HepG2 (cell line): ENCODE results near the gene CD7. TPM values are rescaled to one million over a fixed set of nuclear protein-coding genes. Genes with fewer than 3 reads are reported as not detected.
A peak's percentile ranks its signal among the peaks of the same experiment; 100 is the strongest.

Experiments
- HNF1B ChIP-seq: sonication (generic); formaldehyde crosslinking; IDR thresholded peaks from 2 replicates; pipeline ENCODE4 v1.5.1; 2020; ENCODE audit warnings: mild to moderate bottlenecking, moderate library complexity, missing genetic modification reagents
- MXD3 ChIP-seq: IDR thresholded peaks from 2 replicates; pipeline ENCODE4 v1.6.1; 2016; ENCODE audit warnings: mild to moderate bottlenecking, missing biosample characterization, missing genetic modification reagents
- MYNN ChIP-seq: sonication (generic); formaldehyde crosslinking; IDR thresholded peaks from 2 replicates; pipeline ENCODE4 v1.4.0; 2020; ENCODE audit warnings: mild to moderate bottlenecking, low read depth, missing genetic modification reagents
- PATZ1 ChIP-seq: sonication (generic); formaldehyde crosslinking; IDR thresholded peaks from 2 replicates; pipeline ENCODE4 v1.4.0; 2020; ENCODE audit warnings: missing genetic modification reagents
- SOX13 ChIP-seq, 3 experiments: fragments of 450-650 bp in 1 of 3; sonication (generic) in 1 of 3; formaldehyde crosslinking in 1 of 3; IDR thresholded peaks in 2 of 3; conservative IDR thresholded peaks in 1 of 3; 2 replicates each; pipeline versions ENCODE4 v1.5.0 to v1.6.1; 2016 to 2020; ENCODE audit warnings: antibody characterized with exemption in 1 of 3, mild to moderate bottlenecking in 1 of 3, missing compliant biosample characterization in 1 of 3, missing genetic modification reagents in 1 of 3, moderate library complexity in 1 of 3
- ZEB1 ChIP-seq: IDR thresholded peaks from 2 replicates; pipeline ENCODE4 v1.6.1; 2012; ENCODE audit warnings: mild to moderate bottlenecking, low read depth, inconsistent platforms; ENCODE audit not compliant: insufficient replicate concordance
- ZNF367 ChIP-seq: sonication (generic); formaldehyde crosslinking; IDR thresholded peaks from 2 replicates; pipeline ENCODE4 v1.4.0; 2020; ENCODE audit warnings: missing genetic modification reagents, borderline replicate concordance
- ZNF382 ChIP-seq: sonication (generic); formaldehyde crosslinking; IDR thresholded peaks from 2 replicates; pipeline ENCODE4 v1.5.0; 2020; ENCODE audit warnings: missing genetic modification reagents, mild to moderate bottlenecking, borderline replicate concordance
- ZNF720 ChIP-seq: sonication (generic); formaldehyde crosslinking; IDR thresholded peaks from 2 replicates; pipeline ENCODE4 v1.4.0; 2020; ENCODE audit warnings: missing genetic modification reagents
- ZNF768 ChIP-seq: sonication (generic); formaldehyde crosslinking; IDR thresholded peaks from 2 replicates; pipeline ENCODE4 v1.4.0; 2020; ENCODE audit warnings: missing genetic modification reagents
- polyA plus RNA-seq, 8 experiments: library from polyadenylated mRNA; depleted of rRNA in 3 of 8; stranded (reverse) in 7 of 8; unstranded in 1 of 8; fragments of >200 nt; fragmentation: Illumina TruSeq in 4 of 8; extraction: Trizol in 4 of 8; gene quantifications; 2 replicates each; pipeline versions ENCODE4 v1.2.1 to v1.2.3, GENCODE V29; 2011 to 2016; ENCODE audit warnings: low read depth in 4 of 8, missing spikeins in 1 of 8, mixed read lengths in 1 of 8; ENCODE audit not compliant: insufficient read depth in 1 of 8
- total RNA-seq, 5 experiments: library from RNA; depleted of rRNA; stranded (reverse); fragments of >200 nt; fragmentation: Illumina TruSeq; extraction: Trizol; gene quantifications; 2 replicates each; pipeline ENCODE4 v1.2.3, GENCODE V29; 2016; ENCODE audit warnings: low read depth in 1 of 5
- TF ChIP-seq, protein P1 (sequence below): IDR thresholded peaks from 2 replicates; pipeline ENCODE4 v1.6.1; 2016; ENCODE audit warnings: low read depth, missing genetic modification reagents, missing compliant biosample characterization
- TF ChIP-seq, protein P2 (sequence below), 2 experiments: sonication (generic) in 1 of 2; formaldehyde crosslinking in 1 of 2; IDR thresholded peaks; 2 replicates each; pipeline versions ENCODE4 v1.4.0 to v1.6.1; 2016 to 2020; ENCODE audit warnings: borderline replicate concordance in 1 of 2, low read depth in 1 of 2, mild to moderate bottlenecking in 1 of 2, missing genetic modification reagents in 1 of 2

Gene CD7
- total and polyA plus RNA-seq, 2 of the 13 experiments (the other 11 are each of a cell fraction or from before 2014, with no cell fraction given): 67.6 to 76.4 TPM

DNA sequence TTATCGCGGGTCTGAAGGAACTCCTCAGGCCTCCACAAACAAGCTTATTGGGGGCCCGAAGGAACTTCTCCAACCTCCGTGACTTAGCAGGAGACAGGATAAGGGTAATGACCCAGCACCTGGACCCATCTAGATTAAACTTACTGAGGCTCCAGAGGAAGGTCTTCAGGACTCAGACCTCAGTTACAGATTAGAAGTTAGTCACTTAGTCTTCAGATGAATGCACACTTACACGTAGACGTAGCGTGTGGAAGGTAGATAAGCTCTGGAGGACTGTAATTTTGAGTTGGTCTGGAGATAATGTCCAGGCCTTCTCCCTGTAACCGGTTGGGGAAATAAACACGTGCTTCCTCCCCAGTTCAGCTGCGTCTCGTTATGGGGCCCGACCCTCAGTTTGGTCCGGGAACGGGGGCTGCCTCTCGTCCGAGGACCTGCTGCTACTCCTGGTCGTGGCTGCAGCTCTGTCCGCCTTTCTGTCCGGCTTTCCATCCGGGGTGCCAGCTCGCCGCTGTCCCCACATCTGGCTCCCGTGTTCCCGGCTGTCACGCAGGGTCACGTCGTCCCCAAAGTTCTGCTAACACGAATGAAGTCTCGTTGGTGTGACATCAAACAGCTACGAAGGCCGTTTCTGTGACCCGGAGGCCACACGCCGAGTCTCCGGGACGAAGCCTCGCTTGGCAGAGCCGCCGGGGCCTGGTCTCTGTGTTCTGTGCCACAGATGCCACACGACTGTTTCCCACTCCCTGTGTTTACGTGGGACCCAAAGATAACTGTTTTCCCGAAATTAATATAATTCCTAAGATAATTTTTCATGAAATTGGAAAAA, 28.0 kb upstream of the CD7 start (continued):
- TF ChIP-seq ZNF768 (CRISPR knock-in tag) (peak; percentile 35; the same call in 1 of the 2 replicates), PATZ1 (CRISPR knock-in tag) (no peak), ZNF720 (CRISPR knock-in tag) (no peak), ZNF382 (no peak), SOX13 (IDR thresholded peaks at IDR 0.05) (no peak), SOX13 (CRISPR knock-in tag; conservative IDR thresholded peaks at IDR 0.05 in 1 of 2, IDR thresholded peaks at IDR 0.05 in 1 of 2) (no peak), MXD3 (CRISPR knock-in tag) (no peak), ZEB1 (no peak), ZNF367 (no peak), HNF1B (CRISPR knock-in tag) (no peak), MYNN (CRISPR knock-in tag) (no peak)
- TF ChIP-seq, protein P1, sequence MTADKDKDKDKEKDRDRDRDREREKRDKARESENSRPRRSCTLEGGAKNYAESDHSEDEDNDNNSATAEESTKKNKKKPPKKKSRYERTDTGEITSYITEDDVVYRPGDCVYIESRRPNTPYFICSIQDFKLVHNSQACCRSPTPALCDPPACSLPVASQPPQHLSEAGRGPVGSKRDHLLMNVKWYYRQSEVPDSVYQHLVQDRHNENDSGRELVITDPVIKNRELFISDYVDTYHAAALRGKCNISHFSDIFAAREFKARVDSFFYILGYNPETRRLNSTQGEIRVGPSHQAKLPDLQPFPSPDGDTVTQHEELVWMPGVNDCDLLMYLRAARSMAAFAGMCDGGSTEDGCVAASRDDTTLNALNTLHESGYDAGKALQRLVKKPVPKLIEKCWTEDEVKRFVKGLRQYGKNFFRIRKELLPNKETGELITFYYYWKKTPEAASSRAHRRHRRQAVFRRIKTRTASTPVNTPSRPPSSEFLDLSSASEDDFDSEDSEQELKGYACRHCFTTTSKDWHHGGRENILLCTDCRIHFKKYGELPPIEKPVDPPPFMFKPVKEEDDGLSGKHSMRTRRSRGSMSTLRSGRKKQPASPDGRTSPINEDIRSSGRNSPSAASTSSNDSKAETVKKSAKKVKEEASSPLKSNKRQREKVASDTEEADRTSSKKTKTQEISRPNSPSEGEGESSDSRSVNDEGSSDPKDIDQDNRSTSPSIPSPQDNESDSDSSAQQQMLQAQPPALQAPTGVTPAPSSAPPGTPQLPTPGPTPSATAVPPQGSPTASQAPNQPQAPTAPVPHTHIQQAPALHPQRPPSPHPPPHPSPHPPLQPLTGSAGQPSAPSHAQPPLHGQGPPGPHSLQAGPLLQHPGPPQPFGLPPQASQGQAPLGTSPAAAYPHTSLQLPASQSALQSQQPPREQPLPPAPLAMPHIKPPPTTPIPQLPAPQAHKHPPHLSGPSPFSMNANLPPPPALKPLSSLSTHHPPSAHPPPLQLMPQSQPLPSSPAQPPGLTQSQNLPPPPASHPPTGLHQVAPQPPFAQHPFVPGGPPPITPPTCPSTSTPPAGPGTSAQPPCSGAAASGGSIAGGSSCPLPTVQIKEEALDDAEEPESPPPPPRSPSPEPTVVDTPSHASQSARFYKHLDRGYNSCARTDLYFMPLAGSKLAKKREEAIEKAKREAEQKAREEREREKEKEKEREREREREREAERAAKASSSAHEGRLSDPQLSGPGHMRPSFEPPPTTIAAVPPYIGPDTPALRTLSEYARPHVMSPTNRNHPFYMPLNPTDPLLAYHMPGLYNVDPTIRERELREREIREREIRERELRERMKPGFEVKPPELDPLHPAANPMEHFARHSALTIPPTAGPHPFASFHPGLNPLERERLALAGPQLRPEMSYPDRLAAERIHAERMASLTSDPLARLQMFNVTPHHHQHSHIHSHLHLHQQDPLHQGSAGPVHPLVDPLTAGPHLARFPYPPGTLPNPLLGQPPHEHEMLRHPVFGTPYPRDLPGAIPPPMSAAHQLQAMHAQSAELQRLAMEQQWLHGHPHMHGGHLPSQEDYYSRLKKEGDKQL (CRISPR knock-in tag): no peak
- TF ChIP-seq, protein P2, sequence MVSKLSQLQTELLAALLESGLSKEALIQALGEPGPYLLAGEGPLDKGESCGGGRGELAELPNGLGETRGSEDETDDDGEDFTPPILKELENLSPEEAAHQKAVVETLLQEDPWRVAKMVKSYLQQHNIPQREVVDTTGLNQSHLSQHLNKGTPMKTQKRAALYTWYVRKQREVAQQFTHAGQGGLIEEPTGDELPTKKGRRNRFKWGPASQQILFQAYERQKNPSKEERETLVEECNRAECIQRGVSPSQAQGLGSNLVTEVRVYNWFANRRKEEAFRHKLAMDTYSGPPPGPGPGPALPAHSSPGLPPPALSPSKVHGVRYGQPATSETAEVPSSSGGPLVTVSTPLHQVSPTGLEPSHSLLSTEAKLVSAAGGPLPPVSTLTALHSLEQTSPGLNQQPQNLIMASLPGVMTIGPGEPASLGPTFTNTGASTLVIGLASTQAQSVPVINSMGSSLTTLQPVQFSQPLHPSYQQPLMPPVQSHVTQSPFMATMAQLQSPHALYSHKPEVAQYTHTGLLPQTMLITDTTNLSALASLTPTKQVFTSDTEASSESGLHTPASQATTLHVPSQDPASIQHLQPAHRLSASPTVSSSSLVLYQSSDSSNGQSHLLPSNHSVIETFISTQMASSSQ (IDR thresholded peaks at IDR 0.05; ENCODE audit: low read depth): no peak
- TF ChIP-seq, protein P2 (CRISPR knock-in tag; IDR thresholded peaks at IDR 0.05; ENCODE audit: borderline replicate concordance): 0 out of 2 replicates have a peak, but pooled peaks have one; percentile 18
